Tibial nerve (tissue), 4 donors: ENCODE data around the gene APOBEC4.

ENCODE experiments used
- CTCF ChIP-seq, 5 experiments: fragments of 200-600 bp in 3 of 5; fragments of 450-650 bp in 2 of 5; sonication (generic) in 3 of 5; IDR thresholded peaks; one replicate each; pipeline ENCODE4 v1.5.1; 2016 to 2019; ENCODE audit warnings: antibody characterized with exemption in 5 of 5, mild to moderate bottlenecking in 3 of 5, moderate library complexity in 2 of 5
- EP300 ChIP-seq, 2 donors: sonication (generic); formaldehyde crosslinking; IDR thresholded peaks; one replicate each; pipeline ENCODE4 v1.6.1; 2017; ENCODE audit warnings: antibody characterized with exemption in 2 of 2, mild to moderate bottlenecking in 1 of 2
- POLR2A ChIP-seq, 2 donors: fragments of 450-650 bp; IDR thresholded peaks; one replicate each; pipeline ENCODE4 v1.6.1; 2017; ENCODE audit warnings: antibody characterized with exemption in 2 of 2, mild to moderate bottlenecking in 2 of 2, moderate library complexity in 2 of 2

GRCh38 chr1:183640193-183640592 lies 12.9 kb downstream of the APOBEC4 start:
- TF ChIP-seq POLR2A (IDR thresholded peaks at IDR 0.05) (no peak), EP300 (IDR thresholded peaks at IDR 0.05) (no peak), CTCF (IDR thresholded peaks at IDR 0.05) (no peak)
